ENCODE data around the gene TRAT1.
"Not testable (repeated sequence)": the region's sequence is repeated elsewhere in the genome, so short reads cannot be mapped to it uniquely, and the experiment has no call there.

TRAT1 gene

GRCh38 chr3:108822123-108822897 lies at the start of gene TRAT1:
Gene TRAT1 (plus strand): TSS chr3:108822786. CDS start chr3:108822928, 142 bp downstream.
- no peak for DNase-seq
- in situ Hi-C loops (cut with MboI; ENCODE audit: low pct_unique_long_range_greater_than_20kb, low sequenced_read_pairs): no loop called here

- DNase-seq: no peak
- in situ Hi-C loops (cut with MboI; ENCODE audit: low pct_unique_long_range_greater_than_20kb, low sequenced_read_pairs): no loop called here
Measured at GRCh38 chr3:108775649-108776048, 46.9 kb upstream of the TRAT1 start.

- in situ Hi-C loops (cut with MboI; ENCODE audit: low pct_unique_long_range_greater_than_20kb, low sequenced_read_pairs): no loop called here
- no peak for DNase-seq
Measured at GRCh38 chr3:108779496-108779895, 43.1 kb upstream of the TRAT1 start.

GRCh38 chr3:108780235-108780634 lies 42.4 kb upstream of the TRAT1 start:
- in situ Hi-C loops (cut with MboI; ENCODE audit: low pct_unique_long_range_greater_than_20kb, low sequenced_read_pairs): no loop called here
- DNase-seq: no peak

GRCh38 chr3:108791473-108791872 lies 31.1 kb upstream of the TRAT1 start:
- in situ Hi-C loops (cut with MboI; ENCODE audit: low pct_unique_long_range_greater_than_20kb, low sequenced_read_pairs): no loop called here

GRCh38 chr3:108804437-108804836 lies 18.1 kb upstream of the TRAT1 start:
- DNase-seq: no peak
- in situ Hi-C loops (cut with MboI; ENCODE audit: low pct_unique_long_range_greater_than_20kb, low sequenced_read_pairs): no loop called here

More at GRCh38 chr3:108791473-108791872, 31.1 kb upstream of the TRAT1 start:
- DNase-seq: no peak

GRCh38 chr3:108804966-108805365 lies 17.6 kb upstream of the TRAT1 start:
- no peak for DNase-seq
- in situ Hi-C loops (cut with MboI; ENCODE audit: low pct_unique_long_range_greater_than_20kb, low sequenced_read_pairs): no loop called here

GRCh38 chr3:108806316-108806715 lies 16.3 kb upstream of the TRAT1 start:
- in situ Hi-C loops (cut with MboI; ENCODE audit: low pct_unique_long_range_greater_than_20kb, low sequenced_read_pairs): no loop called here
- no peak for DNase-seq

- in situ Hi-C loops (cut with MboI; ENCODE audit: low pct_unique_long_range_greater_than_20kb, low sequenced_read_pairs): no loop called here
- peak; percentile 9 for DNase-seq
Measured at GRCh38 chr3:108818404-108818803, 4.2 kb upstream of the TRAT1 start.

GRCh38 chr3:108820586-108820985 lies 2.0 kb upstream of the TRAT1 start:
- in situ Hi-C loops (cut with MboI; ENCODE audit: low pct_unique_long_range_greater_than_20kb, low sequenced_read_pairs): no loop called here
- no peak for DNase-seq

- DNase-seq: no peak
- in situ Hi-C loops (cut with MboI; ENCODE audit: low pct_unique_long_range_greater_than_20kb, low sequenced_read_pairs): no loop called here
Measured at GRCh38 chr3:108823227-108823626, 641 bp downstream of the TRAT1 start.

- in situ Hi-C loops (cut with MboI; ENCODE audit: low pct_unique_long_range_greater_than_20kb, low sequenced_read_pairs): not testable (repeated sequence)
Measured at GRCh38 chr3:108823803-108824202, 1.2 kb downstream of the TRAT1 start.

GRCh38 chr3:108826309-108827187 lies 4.0 kb downstream of the TRAT1 start:
- in situ Hi-C loops (cut with MboI; ENCODE audit: low pct_unique_long_range_greater_than_20kb, low sequenced_read_pairs): no loop called here
- no peak for DNase-seq

More at GRCh38 chr3:108823803-108824202, 1.2 kb downstream of the TRAT1 start:
- not testable (repeated sequence) for DNase-seq

GRCh38 chr3:108830381-108830780 lies 7.8 kb downstream of the TRAT1 start:
- in situ Hi-C loops (cut with MboI; ENCODE audit: low pct_unique_long_range_greater_than_20kb, low sequenced_read_pairs): no loop called here
- no peak for DNase-seq

GRCh38 chr3:108830991-108831614 lies 8.5 kb downstream of the TRAT1 start:
- in situ Hi-C loops (cut with MboI; ENCODE audit: low pct_unique_long_range_greater_than_20kb, low sequenced_read_pairs): no loop called here
- no peak for DNase-seq

- in situ Hi-C loops (cut with MboI; ENCODE audit: low pct_unique_long_range_greater_than_20kb, low sequenced_read_pairs): no loop called here
- no peak for DNase-seq
Measured at GRCh38 chr3:108833611-108834010, 11.0 kb downstream of the TRAT1 start.

- in situ Hi-C loops (cut with MboI; ENCODE audit: low pct_unique_long_range_greater_than_20kb, low sequenced_read_pairs): no loop called here
- DNase-seq: no peak
Measured at GRCh38 chr3:108834551-108834950, 12.0 kb downstream of the TRAT1 start.

- DNase-seq: no peak
- in situ Hi-C loops (cut with MboI; ENCODE audit: low pct_unique_long_range_greater_than_20kb, low sequenced_read_pairs): no loop called here
Measured at GRCh38 chr3:108835101-108835500, 12.5 kb downstream of the TRAT1 start.

- in situ Hi-C loops (cut with MboI; ENCODE audit: low pct_unique_long_range_greater_than_20kb, low sequenced_read_pairs): no loop called here
- no peak for DNase-seq
Measured at GRCh38 chr3:108838436-108838835, 15.8 kb downstream of the TRAT1 start.
